IMR-90 (cell line): ENCODE data around the gene SMIM33. TPM values are rescaled to one million over a fixed set of nuclear protein-coding genes. Genes with fewer than 3 reads are reported as not detected.

Experiments used
- ATAC-seq: fragments of 200-7000 bp; cut with Tn5 transposase; 2 replicates; pipeline ENCODE4 v1.9.1; 2020; ENCODE audit warnings: low read depth, mild to moderate bottlenecking, moderate library complexity
- BruUV-seq: library from RNA; stranded (reverse); fragments of 400-500 nt; replicated peaks from 2 replicates; lab custom pipeline; 2021; lab: Mats Ljungman, UMichigan
- CTCF ChIA-PET: fragments of 300-600 bp; formaldehyde crosslinking; extraction: SDS; loops from one replicate; lab custom pipeline; 2021; ENCODE audit warnings: antibody characterized with exemption; lab: Yijun Ruan, JAX
- POLR2A ChIA-PET: fragments of 300-600 bp; sonication (Branson Sonifier 250); formaldehyde crosslinking; loops from one replicate; lab custom pipeline; 2022; ENCODE audit warnings: antibody characterized with exemption; ENCODE audit not compliant: unreplicated experiment; lab: Charles Lee
- DNase-seq: peaks from one replicate; pipeline ENCODE4 v3.0.0; 2013
- H2AFZ ChIP-seq: replicated peaks from 2 replicates; pipeline ENCODE3; 2013; ENCODE audit warnings: low read length, mild to moderate bottlenecking; ENCODE audit not compliant: poor library complexity
- H2AK5ac ChIP-seq: 2 replicates; pipeline ENCODE4 v1.6.1; 2013; ENCODE audit warnings: low read depth, low read length, inconsistent platforms
- H2AK9ac ChIP-seq: replicated peaks from 2 replicates; pipeline ENCODE3; 2013; ENCODE audit warnings: mild to moderate bottlenecking, low read depth, low read length, moderate library complexity; ENCODE audit not compliant: poor library complexity
- H2BK120ac ChIP-seq: 2 replicates; pipeline ENCODE4 v1.6.1; 2013; ENCODE audit warnings: low read depth, low read length, inconsistent platforms
- H2BK15ac ChIP-seq: 3 replicates; pipeline ENCODE4 v1.6.1; 2013; ENCODE audit warnings: low read depth, low read length, inconsistent platforms
- H2BK20ac ChIP-seq: 2 replicates; pipeline ENCODE4 v1.6.1; 2013; ENCODE audit warnings: low read depth, mild to moderate bottlenecking, inconsistent platforms, low read length, moderate library complexity
- H2BK5ac ChIP-seq: 2 replicates; pipeline ENCODE4 v1.6.1; 2013; ENCODE audit warnings: mild to moderate bottlenecking, low read depth, low read length, inconsistent platforms; ENCODE audit not compliant: poor library complexity, severe bottlenecking
- H3K14ac ChIP-seq: replicated peaks from 2 replicates; pipeline ENCODE4 v1.6.1; 2013; ENCODE audit warnings: low read depth, low read length, inconsistent platforms
- H3K18ac ChIP-seq: 2 replicates; pipeline ENCODE4 v1.6.1; 2013; ENCODE audit warnings: low read depth, low read length, control low read depth
- H3K23ac ChIP-seq: 2 replicates; pipeline ENCODE4 v1.6.1; 2013; ENCODE audit warnings: low read depth, low read length, inconsistent platforms
- H3K27ac ChIP-seq: 2 replicates; pipeline ENCODE4 v1.5.1; 2013; ENCODE audit warnings: mild to moderate bottlenecking, control low read depth, low read length; ENCODE audit not compliant: insufficient read depth
- H3K27me3 ChIP-seq: 2 replicates; pipeline ENCODE4 v1.6.1; 2013; ENCODE audit warnings: low read length; ENCODE audit not compliant: control insufficient read depth, insufficient read depth
- H3K36me3 ChIP-seq: 2 replicates; pipeline ENCODE4 v1.6.1; 2013; ENCODE audit warnings: low read length, mixed read lengths; ENCODE audit not compliant: control insufficient read depth, insufficient read depth
- H3K4ac ChIP-seq: 2 replicates; pipeline ENCODE4 v1.6.1; 2013; ENCODE audit warnings: low read depth, low read length, inconsistent platforms
- H3K4me1 ChIP-seq: 2 replicates; pipeline ENCODE4 v1.6.1; 2013; ENCODE audit warnings: low read length, mixed read lengths; ENCODE audit not compliant: control insufficient read depth, insufficient read depth
- H3K4me2 ChIP-seq: 2 replicates; pipeline ENCODE4 v1.6.1; 2013; ENCODE audit warnings: low read depth, mild to moderate bottlenecking, control low read depth, low read length, moderate library complexity
- H3K4me3 ChIP-seq: 2 replicates; pipeline ENCODE4 v1.5.1; 2013; ENCODE audit warnings: low read depth, mild to moderate bottlenecking, control low read depth, low read length, moderate library complexity; ENCODE audit not compliant: insufficient read depth
- H3K56ac ChIP-seq: 2 replicates; pipeline ENCODE4 v1.6.1; 2013; ENCODE audit warnings: low read length, inconsistent platforms; ENCODE audit not compliant: insufficient read depth; ENCODE audit errors: extremely low read depth
- H3K79me1 ChIP-seq, 2 experiments: 2 replicates each; pipeline ENCODE4 v1.6.1; 2013; ENCODE audit warnings: low read length in 2 of 2, inconsistent platforms in 1 of 2, low read depth in 1 of 2
- H3K9ac ChIP-seq: 2 replicates; pipeline ENCODE4 v1.6.1; 2013; ENCODE audit warnings: low read depth, low read length, control low read depth
- H3K9me1 ChIP-seq: 2 replicates; pipeline ENCODE4 v1.6.1; 2013; ENCODE audit warnings: low read length, inconsistent platforms; ENCODE audit not compliant: insufficient read depth
- H3K9me3 ChIP-seq: 2 replicates; pipeline ENCODE4 v1.6.1; 2013; ENCODE audit warnings: low read length; ENCODE audit not compliant: control insufficient read depth, insufficient read depth
- H4K20me1 ChIP-seq: 2 replicates; pipeline ENCODE4 v1.6.1; 2013; ENCODE audit warnings: low read length, inconsistent platforms; ENCODE audit not compliant: insufficient read depth
- H4K5ac ChIP-seq: 2 replicates; pipeline ENCODE4 v1.6.1; 2013; ENCODE audit warnings: mild to moderate bottlenecking, low read depth, low read length, control low read depth
- H4K8ac ChIP-seq, 2 experiments: 2 replicates each; pipeline ENCODE4 v1.6.1; 2013; ENCODE audit warnings: low read depth in 2 of 2, low read length in 2 of 2, control low read depth in 1 of 2, inconsistent platforms in 1 of 2
- H4K91ac ChIP-seq: 2 replicates; pipeline ENCODE4 v1.6.1; 2013; ENCODE audit warnings: low read depth, low read length, inconsistent platforms; ENCODE audit not compliant: insufficient read depth
- BHLHE40 ChIP-seq: fragments of 150-350 bp; IDR thresholded peaks from 2 replicates; pipeline ENCODE4 v1.6.1; 2016; ENCODE audit warnings: mild to moderate bottlenecking, low read depth, low read length
- CEBPB ChIP-seq: IDR thresholded peaks from 2 replicates; pipeline ENCODE4 v1.6.1; 2012; ENCODE audit warnings: low read depth, low read length, improper control_type of control experiment
- CTCF ChIP-seq: conservative IDR thresholded peaks from 2 replicates; pipeline ENCODE4 v1.5.1; 2012; ENCODE audit warnings: mild to moderate bottlenecking, low read depth, low read length, improper control_type of control experiment
- ELK1 ChIP-seq: fragments of 150-350 bp; IDR thresholded peaks from 2 replicates; pipeline ENCODE4 v1.6.1; 2016; ENCODE audit warnings: low read depth, mild to moderate bottlenecking, low read length, moderate library complexity, borderline replicate concordance
- FOS ChIP-seq: fragments of 150-350 bp; IDR thresholded peaks from 2 replicates; pipeline ENCODE4 v1.6.1; 2016; ENCODE audit warnings: low read depth, low read length
- MAZ ChIP-seq: IDR thresholded peaks from 2 replicates; pipeline ENCODE4 v1.6.1; 2012; ENCODE audit warnings: low read depth, mild to moderate bottlenecking, low read length, improper control_type of control experiment, moderate library complexity, borderline replicate concordance
- MXI1 ChIP-seq: IDR thresholded peaks from 2 replicates; pipeline ENCODE4 v1.6.1; 2012; ENCODE audit warnings: low read depth, mild to moderate bottlenecking, low read length, moderate library complexity, borderline replicate concordance
- NFE2L2 ChIP-seq: fragments of 150-350 bp; IDR thresholded peaks from 2 replicates; pipeline ENCODE4 v1.6.1; 2016; ENCODE audit warnings: low read depth, mild to moderate bottlenecking, low read length
- POLR2A ChIP-seq: IDR thresholded peaks from 2 replicates; pipeline ENCODE4 v1.6.1; 2012; ENCODE audit warnings: mild to moderate bottlenecking, low read depth, low read length
- RCOR1 ChIP-seq: IDR thresholded peaks from 2 replicates; pipeline ENCODE4 v1.6.1; 2012; ENCODE audit warnings: mild to moderate bottlenecking, low read length, improper control_type of control experiment; ENCODE audit not compliant: insufficient replicate concordance
- RFX5 ChIP-seq: IDR thresholded peaks from 2 replicates; pipeline ENCODE4 v1.8.0; 2012; ENCODE audit warnings: low read depth, mild to moderate bottlenecking, low read length, moderate library complexity
- SMC3 ChIP-seq: fragments of 150-350 bp; IDR thresholded peaks from 2 replicates; pipeline ENCODE4 v1.6.1; 2016; ENCODE audit warnings: low read depth, mild to moderate bottlenecking, antibody characterized with exemption, low read length, moderate library complexity
- USF2 ChIP-seq: fragments of 150-350 bp; IDR thresholded peaks from 2 replicates; pipeline ENCODE4 v1.6.1; 2017; ENCODE audit warnings: mild to moderate bottlenecking, antibody characterized with exemption, low read length, low read depth
- WGBS, 2 experiments: methylation state at CpG; one replicate each; pipeline versions ENCODE4 v1.1.5 to v1.1.7; 2013; ENCODE audit warnings: missing lambda C conversion rate in 2 of 2; ENCODE audit not compliant: insufficient read length in 1 of 2; ENCODE audit errors: extremely low coverage in 2 of 2; 5-methylcytosine and 5-hydroxymethylcytosine counted together
- dilution Hi-C: fragments of 300-500 bp; cut with HindIII; formaldehyde crosslinking; loops from one replicate; pipeline ENCODE4 v1.14.3; 2018; ENCODE audit warnings: low sequenced_read_pairs; ENCODE audit not compliant: unreplicated experiment
- in situ Hi-C: fragments of 300-500 bp; cut with MboI; formaldehyde crosslinking; loops from 3 replicates; pipeline ENCODE4 v1.14.3; 2019; ENCODE audit warnings: low sequenced_read_pairs, inconsistent platforms, mixed read lengths
- intact Hi-C: fragments of 100-400 bp; cut with micrococcal nuclease; formaldehyde crosslinking; loops from 2 replicates; pipeline ENCODE4 v1.10.0; 2022
- polyA plus RNA-seq, 3 experiments: library from polyadenylated mRNA; depleted of rRNA; stranded (reverse); fragments of >200 nt; gene quantifications; 2 replicates each; pipeline ENCODE4 v1.2.3, GENCODE V29; 2012; ENCODE audit warnings: low replicate concordance in 1 of 3
- total RNA-seq: library from RNA; depleted of rRNA; stranded (reverse); fragments of >200 nt; gene quantifications from 2 replicates; pipeline ENCODE4 v1.2.3, GENCODE V29; 2012

Gene SMIM33
- total and polyA plus RNA-seq, 2 of the 4 experiments (the other 2 are of a cell fraction) = not detected

GRCh38 chr5:139495638-139496435 lies 25.0 kb downstream of the SMIM33 start:
- H2AFZ ChIP-seq = no peak overlapping the region

More at GRCh38 chr5:139495638-139496435, 25.0 kb downstream of the SMIM33 start:
- TF ChIP-seq CEBPB (peak; percentile 59; the same call in 1 of the 2 replicates), POLR2A (no peak), RFX5 (no peak), ELK1 (no peak), FOS (peak; percentile 88), CTCF (no peak), NFE2L2 (no peak), SMC3 (no peak), BHLHE40 (peak; percentile 38; the same call in 1 of the 2 replicates), RCOR1 (no peak), MXI1 (no peak), MAZ (no peak), USF2 (no peak)
- Histone ChIP-seq H3K9me3 (no peaks in the 10 kb centered on the region), H3K23ac (peak overlapping the region; percentile 94; the same call in 1 of the 2 replicates), H4K8ac (peak overlapping the region; percentile 66 to 91), H3K14ac (peak overlapping the region; percentile 96), H2AK5ac (peak overlapping the region; percentile 88; the same call in 1 of the 2 replicates), H3K27me3 (no peaks in the 10 kb centered on the region), H3K9me1 (peaks cover 18% of the 10 kb centered on the region), H2BK20ac (peak overlapping the region; percentile 96), H3K79me1 (no peaks in the 10 kb centered on the region), H3K4ac (peak overlapping the region; percentile 98), H2AK9ac (no peak overlapping the region), H3K4me2 (no peak overlapping the region), H4K5ac (peak overlapping the region; percentile 52), H3K9ac (no peak overlapping the region), H3K36me3 (no peaks in the 10 kb centered on the region), H3K18ac (peak overlapping the region; percentile 70; the same call in 1 of the 2 replicates), H2BK120ac (peak overlapping the region; percentile 98), H3K4me3 (no peak overlapping the region), H4K91ac (peak overlapping the region; percentile 73; the same call in 1 of the 2 replicates), H3K56ac (peak overlapping the region; percentile 62), H2BK5ac (peak overlapping the region; percentile 93), H3K4me1 (peaks cover 19% of the 10 kb centered on the region), H2BK15ac (peak overlapping the region; percentile 79), H4K20me1 (no peaks in the 10 kb centered on the region), H3K27ac (peak overlapping the region; percentile 83)
- DNase-seq (peak; percentile 89), ATAC-seq (peak; percentile 75)
- ChIA-PET POLR2A (interaction anchor here (1.4 kb wide), 1 partner anchor 18 kb away, joined by 3 read pairs; no protein-coding TSS in a partner anchor), CTCF (interaction anchor here (1.5 kb wide), 1 partner anchor 22 kb away, joined by 3 read pairs; no protein-coding TSS in a partner anchor)
- intact Hi-C loops = no loop called here
- dilution Hi-C loops = no loop called here
- in situ Hi-C loops = no loop called here
- BruUV-seq = no TSS peak
- WGBS, 2 experiments = no CpG with 5 or more reads among the region's 3 CpGs
